ENCODE measurements around the gene ATP5MK. TPM values are rescaled to one million over a fixed set of nuclear protein-coding genes. Genes with fewer than 3 reads are reported as not detected.

Gene ATP5MK
- total and polyA plus RNA-seq, 9 donors, result 219 to 543 (median 250) TPM

DNA sequence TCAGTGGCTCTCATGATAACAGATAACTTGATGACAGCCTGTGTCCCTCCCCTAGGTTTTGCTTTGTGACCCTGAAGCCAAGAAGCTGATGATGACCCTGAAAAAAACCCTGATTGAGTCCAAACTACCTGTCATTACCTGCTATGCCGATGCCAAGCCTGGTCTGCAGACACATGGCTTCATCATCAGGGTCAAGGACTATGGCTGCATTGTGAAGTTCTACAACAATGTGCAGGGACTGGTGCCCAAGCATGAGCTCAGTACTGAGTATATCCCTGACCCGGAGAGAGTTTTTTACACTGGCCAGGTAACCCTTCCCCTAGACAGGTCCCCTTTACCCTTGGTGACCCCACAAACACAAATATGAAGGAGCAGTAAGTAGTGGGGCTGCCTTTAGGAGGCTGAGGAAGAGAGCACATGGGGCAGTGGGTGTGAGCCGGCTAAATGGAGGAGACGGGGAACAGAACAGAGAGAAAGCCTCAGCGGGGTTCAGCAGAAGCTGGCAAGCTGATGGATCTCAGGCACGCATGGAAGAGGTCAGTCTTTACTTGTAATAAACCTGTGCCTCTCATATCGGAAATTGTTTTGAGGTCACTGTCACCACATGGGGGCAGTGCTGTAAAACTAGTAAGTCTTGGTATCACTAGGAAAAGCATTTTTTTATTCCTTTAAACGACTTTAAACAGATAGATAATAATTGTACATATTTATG lies 20.3 kb upstream of the ATP5MK start:
- Histone ChIP-seq H3K36me3 (ENCODE audit: control insufficient read depth, insufficient read depth, low read length) (peaks cover 93% of the 10 kb centered on the region), H3K9me3 (replicated peaks; ENCODE audit: control insufficient read depth, low read depth, low read length) (no peaks in the 10 kb centered on the region), H3K27ac (ENCODE audit: low read length) (no peak overlapping the region), H3K4me1 (ENCODE audit: control insufficient read depth, insufficient read depth, low read length) (no peaks in the 10 kb centered on the region), H3K4me3 (ENCODE audit: low read length) (no peak overlapping the region), H3K27me3 (ENCODE audit: control insufficient read depth, insufficient read depth, low read length) (no peaks in the 10 kb centered on the region)
- WGBS (ENCODE audit: insufficient coverage), result 72% methylated on average over 5 of the region's 8 CpGs
- DNase-seq, result peak; percentile 83

DNA sequence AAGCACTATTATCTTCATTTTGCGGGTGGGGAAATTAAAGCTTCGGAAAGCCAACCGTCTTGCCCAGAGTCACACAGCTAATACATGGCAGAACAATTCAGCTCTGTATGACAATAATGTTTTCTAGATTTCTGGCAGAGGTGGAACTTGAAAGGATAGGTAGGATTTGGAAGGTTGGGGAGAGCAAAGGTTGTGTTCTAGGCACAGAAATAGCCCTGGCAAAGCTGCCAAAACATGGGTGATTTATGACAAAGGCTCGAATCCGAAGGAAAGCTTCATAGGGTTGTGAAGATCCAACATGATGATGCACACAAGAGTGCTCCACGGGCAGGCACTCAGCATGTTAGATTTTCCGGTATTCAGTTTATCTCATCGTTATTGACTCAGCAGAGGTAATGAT lies 19.3 kb upstream of the ATP5MK start:
- no peaks in the 10 kb centered on the region for H3K27me3 ChIP-seq (ENCODE audit: control insufficient read depth, insufficient read depth, low read length)
- no peak for DNase-seq
- peaks cover 95% of the 10 kb centered on the region for H3K36me3 ChIP-seq (ENCODE audit: control insufficient read depth, insufficient read depth, low read length)
- 81% methylated on average over 5 of the region's 8 CpGs for WGBS (ENCODE audit: insufficient coverage)
- H3K9me3 ChIP-seq (replicated peaks; ENCODE audit: control insufficient read depth, low read depth, low read length), result no peaks in the 10 kb centered on the region
- no peaks in the 10 kb centered on the region for H3K4me1 ChIP-seq (ENCODE audit: control insufficient read depth, insufficient read depth, low read length)
- no peak overlapping the region for H3K27ac ChIP-seq (ENCODE audit: low read length)
- no peak overlapping the region for H3K4me3 ChIP-seq (ENCODE audit: low read length)

DNA sequence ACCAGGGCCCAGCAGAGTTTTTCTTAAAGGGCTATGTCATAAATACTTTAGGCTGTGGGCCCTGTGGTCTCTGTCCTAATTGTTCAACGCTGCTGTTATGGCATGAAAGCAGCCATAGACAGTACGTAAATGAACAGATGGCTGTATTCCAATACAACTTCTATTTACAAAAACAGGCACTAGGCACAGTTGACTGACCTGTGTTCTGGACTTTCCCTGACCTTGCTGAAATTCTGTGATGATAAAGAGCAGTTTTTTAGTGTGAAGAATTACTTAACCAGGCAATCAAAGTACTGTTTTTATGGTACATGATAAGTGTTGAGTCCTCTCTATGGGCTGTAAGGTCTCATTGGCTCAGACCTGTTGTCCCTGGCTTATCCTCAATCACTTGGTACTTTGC lies 17.3 kb upstream of the ATP5MK start:
- Histone ChIP-seq H3K4me1 (ENCODE audit: control insufficient read depth, insufficient read depth, low read length) (no peaks in the 10 kb centered on the region), H3K9me3 (replicated peaks; ENCODE audit: control insufficient read depth, low read depth, low read length) (no peaks in the 10 kb centered on the region), H3K27me3 (ENCODE audit: control insufficient read depth, insufficient read depth, low read length) (no peaks in the 10 kb centered on the region), H3K27ac (ENCODE audit: low read length) (no peak overlapping the region), H3K36me3 (ENCODE audit: control insufficient read depth, insufficient read depth, low read length) (peaks cover 89% of the 10 kb centered on the region), H3K4me3 (ENCODE audit: low read length) (no peak overlapping the region)
- WGBS (ENCODE audit: insufficient coverage), result no CpG with 5 or more reads among the region's 2 CpGs
- DNase-seq, result no peak

DNA sequence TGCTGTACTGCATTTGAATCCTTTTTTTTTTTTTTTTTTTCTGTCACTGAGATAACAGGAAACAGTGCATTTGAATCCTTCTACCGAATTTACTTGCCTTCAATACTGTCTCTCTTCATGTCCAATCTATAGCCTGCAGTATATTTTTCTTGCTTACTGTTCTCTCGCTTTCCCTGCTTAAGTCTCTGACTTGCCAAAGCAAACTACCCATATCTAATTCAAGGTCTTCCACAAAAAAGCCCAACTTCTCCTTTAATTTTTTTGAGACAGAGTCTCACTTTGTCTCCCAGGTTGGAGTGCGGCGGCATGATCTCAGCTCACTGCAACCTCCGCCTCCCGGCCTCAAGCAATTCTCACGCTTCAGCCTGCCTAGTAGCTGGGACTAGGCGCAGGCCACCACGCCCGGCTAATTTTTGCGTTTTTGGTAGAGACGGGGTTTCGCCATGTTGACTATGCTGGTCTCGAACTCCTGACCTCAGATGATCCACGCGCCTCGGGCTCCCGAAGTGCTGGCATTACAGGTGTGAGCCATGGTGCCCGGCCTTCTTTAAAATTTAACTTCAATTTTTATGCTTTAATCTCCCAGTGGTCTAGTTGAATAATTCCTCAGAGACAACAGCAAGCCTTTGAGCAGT lies 1.0 kb upstream of the ATP5MK start:
- 60% methylated on average over 14 of the region's 19 CpGs for WGBS (ENCODE audit: insufficient coverage)
- Histone ChIP-seq H3K4me1 (ENCODE audit: control insufficient read depth, insufficient read depth, low read length) (peaks cover 14% of the 10 kb centered on the region), H3K36me3 (ENCODE audit: control insufficient read depth, insufficient read depth, low read length) (peaks cover 41% of the 10 kb centered on the region), H3K4me3 (ENCODE audit: low read length) (peak overlapping the region; percentile 87), H3K9me3 (replicated peaks; ENCODE audit: control insufficient read depth, low read depth, low read length) (no peaks in the 10 kb centered on the region), H3K27me3 (ENCODE audit: control insufficient read depth, insufficient read depth, low read length) (no peaks in the 10 kb centered on the region), H3K27ac (ENCODE audit: low read length) (no peak overlapping the region)
- no peak for DNase-seq

DNA sequence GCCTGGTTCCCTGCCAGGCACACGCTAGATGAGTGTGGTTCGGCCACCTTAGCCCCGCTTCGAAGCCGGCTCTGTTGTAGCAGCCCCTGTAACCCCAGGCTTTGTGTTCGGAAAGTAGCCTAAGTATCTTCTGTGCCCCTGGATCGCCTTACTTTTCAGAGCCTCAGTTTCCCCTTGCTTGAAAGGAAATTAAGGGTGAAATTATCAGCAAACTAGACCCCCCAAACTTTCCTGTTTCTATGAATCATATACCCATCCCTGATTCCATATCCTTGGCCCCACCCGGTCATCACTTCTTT lies 463 bp upstream of the ATP5MK start:
- 0% methylated on average over 7 of the region's 8 CpGs for WGBS (ENCODE audit: insufficient coverage)
- no peaks in the 10 kb centered on the region for H3K9me3 ChIP-seq (replicated peaks; ENCODE audit: control insufficient read depth, low read depth, low read length)
- no peaks in the 10 kb centered on the region for H3K27me3 ChIP-seq (ENCODE audit: control insufficient read depth, insufficient read depth, low read length)
- H3K36me3 ChIP-seq (ENCODE audit: control insufficient read depth, insufficient read depth, low read length), result peaks cover 37% of the 10 kb centered on the region
- peak overlapping the region; percentile 87 for H3K4me3 ChIP-seq (ENCODE audit: low read length)
- no peak for DNase-seq
- peak overlapping the region; percentile 60 for H3K27ac ChIP-seq (ENCODE audit: low read length)
- H3K4me1 ChIP-seq (ENCODE audit: control insufficient read depth, insufficient read depth, low read length), result peaks cover 14% of the 10 kb centered on the region

DNA sequence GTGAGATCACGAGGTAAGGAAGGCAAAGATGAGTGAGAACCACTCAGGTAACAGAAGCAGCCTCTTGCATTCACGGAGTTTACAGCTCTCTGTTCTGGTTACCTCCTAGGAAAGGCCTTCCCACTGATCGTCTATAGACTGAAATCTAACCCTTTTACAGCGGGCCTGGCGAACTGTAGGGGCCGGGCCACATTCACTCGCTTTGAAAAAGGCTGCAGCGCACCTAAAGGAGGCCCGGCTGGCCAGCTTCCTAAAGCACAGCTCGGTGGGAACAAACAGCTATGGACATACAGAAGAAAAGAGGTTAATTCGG lies 565 bp downstream of the ATP5MK start:
- no peak for DNase-seq
- H3K27me3 ChIP-seq (ENCODE audit: control insufficient read depth, insufficient read depth, low read length), result no peaks in the 10 kb centered on the region

DNA sequence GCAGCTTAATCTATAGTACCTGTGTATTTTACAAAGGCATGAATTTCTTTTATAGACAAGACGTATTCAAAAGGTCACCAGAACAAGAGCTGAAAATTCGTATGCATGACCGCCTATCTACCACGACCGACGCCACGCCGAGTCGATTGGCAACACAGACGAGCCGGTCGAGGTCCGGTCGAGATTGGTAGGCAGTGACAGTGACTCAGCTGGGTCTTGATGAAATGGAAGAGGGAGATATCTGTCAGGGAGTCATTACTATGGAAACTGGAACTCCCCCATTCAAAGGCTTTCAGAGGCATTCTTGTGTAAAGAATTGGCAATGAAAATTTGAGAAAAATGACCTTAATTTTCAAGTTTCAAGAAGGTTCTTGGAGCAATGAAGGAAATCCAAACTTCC lies 2.1 kb downstream of the ATP5MK start:
- no peaks in the 10 kb centered on the region for H3K9me3 ChIP-seq (replicated peaks; ENCODE audit: control insufficient read depth, low read depth, low read length)
- peaks cover 28% of the 10 kb centered on the region for H3K36me3 ChIP-seq (ENCODE audit: control insufficient read depth, insufficient read depth, low read length)
- no peak for DNase-seq
- H3K27ac ChIP-seq (ENCODE audit: low read length), result no peak overlapping the region
- H3K27me3 ChIP-seq (ENCODE audit: control insufficient read depth, insufficient read depth, low read length), result no peaks in the 10 kb centered on the region
- 79% methylated on average over 3 of the region's 14 CpGs for WGBS (ENCODE audit: insufficient coverage)
- peaks cover 14% of the 10 kb centered on the region for H3K4me1 ChIP-seq (ENCODE audit: control insufficient read depth, insufficient read depth, low read length)
- no peak overlapping the region for H3K4me3 ChIP-seq (ENCODE audit: low read length)

More for the DNA sequence above, 565 bp downstream of the ATP5MK start:
- Histone ChIP-seq H3K4me1 (ENCODE audit: control insufficient read depth, insufficient read depth, low read length) (peaks cover 14% of the 10 kb centered on the region), H3K27ac (ENCODE audit: low read length) (peak overlapping the region; percentile 87), H3K36me3 (ENCODE audit: control insufficient read depth, insufficient read depth, low read length) (peaks cover 30% of the 10 kb centered on the region), H3K9me3 (replicated peaks; ENCODE audit: control insufficient read depth, low read depth, low read length) (no peaks in the 10 kb centered on the region), H3K4me3 (ENCODE audit: low read length) (peak overlapping the region; percentile 87)
- WGBS (ENCODE audit: insufficient coverage), result 0% methylated on average over 10 of the region's 11 CpGs

DNA sequence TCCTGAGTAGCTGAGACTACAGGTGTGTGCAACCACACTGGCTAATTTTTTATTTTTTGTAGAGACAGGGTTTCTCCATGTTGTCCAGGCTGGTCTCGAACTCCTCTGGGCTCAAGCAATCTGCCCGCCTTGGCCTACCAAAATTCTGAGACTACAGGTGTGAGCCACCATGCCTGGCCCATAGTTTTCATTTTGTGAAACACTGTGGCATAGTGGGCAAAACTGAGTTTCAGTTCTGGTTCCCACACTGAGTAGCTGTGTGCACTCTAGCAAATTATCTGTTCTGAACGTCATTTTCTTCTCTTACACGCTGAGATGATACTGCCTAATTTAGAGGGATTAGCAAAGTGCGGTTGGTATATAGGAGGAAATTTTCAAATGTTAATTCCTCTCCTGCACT lies 13.5 kb downstream of the ATP5MK start:
- Histone ChIP-seq H3K36me3 (ENCODE audit: control insufficient read depth, insufficient read depth, low read length) (peaks cover 38% of the 10 kb centered on the region), H3K27me3 (ENCODE audit: control insufficient read depth, insufficient read depth, low read length) (no peaks in the 10 kb centered on the region), H3K4me3 (ENCODE audit: low read length) (no peak overlapping the region), H3K9me3 (replicated peaks; ENCODE audit: control insufficient read depth, low read depth, low read length) (no peaks in the 10 kb centered on the region), H3K4me1 (ENCODE audit: control insufficient read depth, insufficient read depth, low read length) (no peaks in the 10 kb centered on the region), H3K27ac (ENCODE audit: low read length) (no peak overlapping the region)
- no peak for DNase-seq
- WGBS (ENCODE audit: insufficient coverage), result 87% methylated on average over 2 of the region's 5 CpGs

DNA sequence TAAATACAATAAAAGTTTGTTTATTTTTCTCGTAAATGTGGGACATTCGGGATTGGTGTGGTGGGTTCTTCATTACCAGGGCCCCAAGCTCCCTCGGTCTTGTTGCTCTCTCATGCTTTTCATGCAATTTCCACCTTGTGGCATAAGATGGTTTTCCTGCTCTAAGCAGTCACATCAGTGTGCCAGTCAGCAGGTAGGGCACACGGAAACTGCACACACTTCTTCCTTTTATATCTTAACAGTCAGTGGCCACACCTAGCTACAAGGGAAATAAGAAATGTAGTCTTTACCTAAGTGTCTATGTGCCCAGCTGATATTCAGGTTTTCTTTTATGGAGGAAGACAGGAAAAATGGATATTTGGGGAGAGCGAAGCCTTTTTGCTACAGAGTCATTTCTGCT lies 22.0 kb downstream of the ATP5MK start:
- no peak for DNase-seq
- H3K27ac ChIP-seq (ENCODE audit: low read length), result no peak overlapping the region
- peaks cover 5% of the 10 kb centered on the region for H3K4me1 ChIP-seq (ENCODE audit: control insufficient read depth, insufficient read depth, low read length)
- H3K27me3 ChIP-seq (ENCODE audit: control insufficient read depth, insufficient read depth, low read length), result no peaks in the 10 kb centered on the region
- H3K9me3 ChIP-seq (replicated peaks; ENCODE audit: control insufficient read depth, low read depth, low read length), result no peaks in the 10 kb centered on the region
- 100% methylated on average over 2 of the region's 5 CpGs for WGBS (ENCODE audit: insufficient coverage)
- no peak overlapping the region for H3K4me3 ChIP-seq (ENCODE audit: low read length)
- H3K36me3 ChIP-seq (ENCODE audit: control insufficient read depth, insufficient read depth, low read length), result peaks cover 24% of the 10 kb centered on the region

DNA sequence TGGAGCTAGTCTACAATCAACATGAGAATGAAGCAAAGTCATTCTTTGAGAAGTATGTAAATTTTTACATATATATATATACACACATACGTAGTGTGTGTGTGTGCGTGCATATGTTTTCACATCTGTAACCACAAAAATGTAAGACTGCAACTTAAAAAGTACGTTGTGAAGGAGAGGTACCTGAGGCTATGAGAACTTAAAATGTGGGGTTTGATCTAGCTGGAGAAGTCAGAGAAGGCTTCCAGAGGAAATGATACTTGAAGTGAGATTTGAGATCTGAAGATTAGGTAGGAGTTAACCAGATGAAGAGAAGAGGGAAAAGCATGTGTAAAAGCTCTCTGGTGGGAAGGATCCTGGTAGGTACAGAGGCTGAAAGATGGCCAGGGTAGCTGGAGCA lies 22.7 kb downstream of the ATP5MK start:
- Histone ChIP-seq H3K27ac (ENCODE audit: low read length) (no peak overlapping the region), H3K4me1 (ENCODE audit: control insufficient read depth, insufficient read depth, low read length) (peaks cover 11% of the 10 kb centered on the region), H3K27me3 (ENCODE audit: control insufficient read depth, insufficient read depth, low read length) (no peaks in the 10 kb centered on the region), H3K9me3 (replicated peaks; ENCODE audit: control insufficient read depth, low read depth, low read length) (no peaks in the 10 kb centered on the region), H3K4me3 (ENCODE audit: low read length) (no peak overlapping the region), H3K36me3 (ENCODE audit: control insufficient read depth, insufficient read depth, low read length) (peaks cover 22% of the 10 kb centered on the region)
- no peak for DNase-seq
- 100% methylated on average over 1 of the region's 3 CpGs for WGBS (ENCODE audit: insufficient coverage)

Data from muscle of leg (tissue), 11 donors.